Neuronal stem cell (in vitro differentiated cells): ENCODE measurements around the gene SGSM1.
A peak's percentile ranks its signal among the peaks of the same experiment; 100 is the strongest.

Experiments used
- DNase-seq: peaks from one replicate; pipeline ENCODE4 v3.0.0-alpha.2; 2013; ENCODE audit warnings: low spot score
- H2AFZ ChIP-seq: one replicate; pipeline ENCODE4 v1.6.1; 2013; ENCODE audit warnings: mild to moderate bottlenecking, low read length, inconsistent platforms
- H2AK5ac ChIP-seq: 2 replicates; pipeline ENCODE4 v1.6.1; 2013; ENCODE audit warnings: low read depth, mild to moderate bottlenecking, inconsistent platforms, low read length, moderate library complexity, mixed read lengths
- H2BK120ac ChIP-seq: 2 replicates; pipeline ENCODE4 v1.6.1; 2013; ENCODE audit warnings: low read depth, mild to moderate bottlenecking, inconsistent platforms, low read length, moderate library complexity, mixed read lengths
- H2BK12ac ChIP-seq: one replicate; pipeline ENCODE4 v1.6.1; 2013; ENCODE audit warnings: low read length, inconsistent platforms
- H2BK15ac ChIP-seq: 2 replicates; pipeline ENCODE4 v1.6.1; 2013; ENCODE audit warnings: mild to moderate bottlenecking, low read length, inconsistent platforms, mixed read lengths
- H2BK5ac ChIP-seq: one replicate; pipeline ENCODE4 v1.6.1; 2013; ENCODE audit warnings: inconsistent platforms, mild to moderate bottlenecking, low read length, moderate library complexity
- H3K14ac ChIP-seq: one replicate; pipeline ENCODE4 v1.6.1; 2013; ENCODE audit warnings: low read length, inconsistent platforms
- H3K18ac ChIP-seq: 2 replicates; pipeline ENCODE4 v1.6.1; 2013; ENCODE audit warnings: low read length, inconsistent platforms
- H3K23ac ChIP-seq: 2 replicates; pipeline ENCODE4 v1.6.1; 2013; ENCODE audit warnings: low read depth, mild to moderate bottlenecking, mixed read lengths, low read length, inconsistent platforms; ENCODE audit not compliant: poor library complexity
- H3K27ac ChIP-seq: replicated peaks from 3 replicates; pipeline ENCODE4 v1.5.1; 2013; ENCODE audit warnings: low read length, inconsistent platforms
- H3K27me3 ChIP-seq, 3 experiments: 2 replicates each; pipeline ENCODE4 v1.6.1; 2013; ENCODE audit warnings: low read length in 3 of 3, mild to moderate bottlenecking in 2 of 3, inconsistent platforms in 1 of 3, low read depth in 1 of 3, mixed read lengths in 1 of 3, moderate library complexity in 1 of 3; ENCODE audit not compliant: control insufficient read depth in 3 of 3, insufficient read depth in 3 of 3
- H3K36me3 ChIP-seq, 2 donors: replicated peaks in 1 of 2; 2 replicates each; pipeline ENCODE4 v1.6.1; 2013; ENCODE audit warnings: low read length in 2 of 2; ENCODE audit not compliant: control insufficient read depth in 2 of 2, insufficient read depth in 2 of 2
- H3K4ac ChIP-seq: 2 replicates; pipeline ENCODE4 v1.6.1; 2013; ENCODE audit warnings: inconsistent platforms, mild to moderate bottlenecking, low read length, moderate library complexity
- H3K4me1 ChIP-seq, 2 donors: 1 replicate in 1 of 2; 2 replicates in 1 of 2; pipeline ENCODE4 v1.6.1; 2013; ENCODE audit warnings: low read length in 2 of 2, low read depth in 1 of 2; ENCODE audit not compliant: control insufficient read depth in 2 of 2, insufficient read depth in 1 of 2
- H3K4me2 ChIP-seq: one replicate; pipeline ENCODE4 v1.6.1; 2013; ENCODE audit warnings: mild to moderate bottlenecking, low read length, inconsistent platforms; ENCODE audit not compliant: insufficient read depth, poor library complexity, severe bottlenecking
- H3K4me3 ChIP-seq, 2 donors: 2 replicates each; pipeline ENCODE4 v1.5.1; 2013; ENCODE audit warnings: low read length in 2 of 2, mild to moderate bottlenecking in 2 of 2, inconsistent platforms in 1 of 2, moderate library complexity in 1 of 2
- H3K79me1 ChIP-seq: one replicate; pipeline ENCODE4 v1.6.1; 2013; ENCODE audit warnings: low read depth, mild to moderate bottlenecking, inconsistent platforms, low read length, moderate library complexity
- H3K9ac ChIP-seq: one replicate; pipeline ENCODE4 v1.6.1; 2013; ENCODE audit warnings: mild to moderate bottlenecking, low read depth, low read length, inconsistent platforms; ENCODE audit not compliant: poor library complexity
- H3K9me3 ChIP-seq, 2 donors: replicated peaks in 1 of 2; 2 replicates each; pipeline versions ENCODE3 to v1.6.1; 2013; ENCODE audit warnings: low read length in 2 of 2, mild to moderate bottlenecking in 2 of 2, inconsistent platforms in 1 of 2, low read depth in 1 of 2, mixed read lengths in 1 of 2, moderate library complexity in 1 of 2; ENCODE audit not compliant: control insufficient read depth in 2 of 2, insufficient read depth in 1 of 2
- H4K8ac ChIP-seq: one replicate; pipeline ENCODE4 v1.6.1; 2013; ENCODE audit warnings: low read depth, mild to moderate bottlenecking, inconsistent platforms, low read length, moderate library complexity
- H4K91ac ChIP-seq: one replicate; pipeline ENCODE4 v1.6.1; 2013; ENCODE audit warnings: low read length, low read depth, mild to moderate bottlenecking, inconsistent platforms; ENCODE audit not compliant: poor library complexity
- WGBS, 2 donors: extraction: QIAGEN DNeasy Blood & Tissue Kit; methylation state at CpG; one replicate each; pipeline ENCODE4 v1.1.7; 2013; ENCODE audit warnings: missing lambda C conversion rate in 2 of 2, mixed read lengths in 1 of 2; ENCODE audit not compliant: insufficient read length in 2 of 2, insufficient replicate concordance in 1 of 2; ENCODE audit errors: extremely low coverage in 2 of 2; 5-methylcytosine and 5-hydroxymethylcytosine counted together

Gene SGSM1

GRCh38 chr22:24962094-24962493 lies 156.1 kb downstream of the SGSM1 start:
- no peaks in the 10 kb centered on the region for H3K27me3 ChIP-seq
- H3K9me3 ChIP-seq, result no peaks in the 10 kb centered on the region
- no peak overlapping the region for H4K91ac ChIP-seq
- no peak overlapping the region for H3K27ac ChIP-seq
- no peak overlapping the region for H2BK5ac ChIP-seq
- peaks cover 8% of the 10 kb centered on the region for H3K79me1 ChIP-seq
- no peak overlapping the region for H3K14ac ChIP-seq
- no peak overlapping the region for H3K4me3 ChIP-seq
- peaks cover 0 to 2% of the 10 kb centered on the region in 2 donors for H3K4me1 ChIP-seq
- WGBS, 2 donors, result no CpG with 5 or more reads among the region's 8 CpGs
- peaks cover 2 to 5% of the 10 kb centered on the region in 2 donors for H3K36me3 ChIP-seq
- no peak overlapping the region for H3K23ac ChIP-seq
- H3K9ac ChIP-seq, result no peak overlapping the region
- H2BK15ac ChIP-seq, result no peak overlapping the region
- H3K4ac ChIP-seq, result no peak overlapping the region
- H2AFZ ChIP-seq, result no peak overlapping the region
- no peak overlapping the region for H2AK5ac ChIP-seq
- no peak for DNase-seq
- no peak overlapping the region for H3K4me2 ChIP-seq
- no peak overlapping the region for H4K8ac ChIP-seq
- no peak overlapping the region for H2BK120ac ChIP-seq
- H3K18ac ChIP-seq, result no peak overlapping the region
- no peak overlapping the region for H2BK12ac ChIP-seq

GRCh38 chr22:24962835-24963234 lies 156.8 kb downstream of the SGSM1 start:
- no CpG with 5 or more reads among the region's 11 CpGs for WGBS, 2 donors
- no peak overlapping the region for H3K4me2 ChIP-seq

GRCh38 chr22:24964441-24964840 lies 158.4 kb downstream of the SGSM1 start:
- no peak overlapping the region for H4K91ac ChIP-seq
- H3K4me1 ChIP-seq, result peaks cover 1 to 4% of the 10 kb centered on the region in 2 donors
- H3K4me3 ChIP-seq, result no peak overlapping the region
- no peak for DNase-seq
- H2BK12ac ChIP-seq, result no peak overlapping the region
- H3K23ac ChIP-seq, result no peak overlapping the region
- no peak overlapping the region for H3K4me2 ChIP-seq
- no peak overlapping the region for H2AFZ ChIP-seq
- WGBS, 2 donors, result no CpG with 5 or more reads among the region's 3 CpGs
- H2BK120ac ChIP-seq, result no peak overlapping the region
- peaks cover 2 to 5% of the 10 kb centered on the region in 2 donors for H3K36me3 ChIP-seq
- no peak overlapping the region for H2BK5ac ChIP-seq
- no peak overlapping the region for H3K14ac ChIP-seq
- H4K8ac ChIP-seq, result no peak overlapping the region
- H2AK5ac ChIP-seq, result no peak overlapping the region
- no peak overlapping the region for H3K9ac ChIP-seq
- H3K4ac ChIP-seq, result no peak overlapping the region
- no peak overlapping the region for H3K27ac ChIP-seq
- H3K27me3 ChIP-seq, result no peaks in the 10 kb centered on the region
- H3K79me1 ChIP-seq, result peaks cover 7% of the 10 kb centered on the region
- H2BK15ac ChIP-seq, result no peak overlapping the region
- H3K18ac ChIP-seq, result no peak overlapping the region
- no peaks in the 10 kb centered on the region for H3K9me3 ChIP-seq

More at GRCh38 chr22:24962835-24963234, 156.8 kb downstream of the SGSM1 start:
- no peak overlapping the region for H2BK5ac ChIP-seq
- H3K9ac ChIP-seq, result peak overlapping the region; percentile 24
- H3K14ac ChIP-seq, result no peak overlapping the region
- no peak overlapping the region for H3K27ac ChIP-seq
- H3K9me3 ChIP-seq, result no peaks in the 10 kb centered on the region
- no peak overlapping the region for H3K18ac ChIP-seq
- peaks cover 2 to 5% of the 10 kb centered on the region in 2 donors for H3K36me3 ChIP-seq
- H2BK15ac ChIP-seq, result no peak overlapping the region
- DNase-seq, result no peak
- H3K27me3 ChIP-seq, result no peaks in the 10 kb centered on the region
- peak overlapping the region; percentile 1 for H2AK5ac ChIP-seq
- H2BK12ac ChIP-seq, result no peak overlapping the region
- H4K91ac ChIP-seq, result no peak overlapping the region
- H2AFZ ChIP-seq, result no peak overlapping the region
- H3K79me1 ChIP-seq, result peaks cover 7% of the 10 kb centered on the region
- no peak overlapping the region for H3K4ac ChIP-seq
- no peak overlapping the region for H2BK120ac ChIP-seq
- H3K4me3 ChIP-seq, result no peak overlapping the region
- no peak overlapping the region for H3K23ac ChIP-seq
- H4K8ac ChIP-seq, result no peak overlapping the region
- H3K4me1 ChIP-seq, result peaks cover 0 to 2% of the 10 kb centered on the region in 2 donors

GRCh38 chr22:24965822-24966626 lies 160.0 kb downstream of the SGSM1 start:
- Histone ChIP-seq H3K14ac (no peak overlapping the region), H3K4me3 (peak overlapping the region in 1 of 2 donors; percentile 43), H2BK15ac (no peak overlapping the region), H3K36me3 (peaks cover 2 to 5% of the 10 kb centered on the region in 2 donors), H3K18ac (peak overlapping the region; percentile 73), H3K79me1 (peaks cover 7% of the 10 kb centered on the region), H3K4me2 (no peak overlapping the region), H3K4ac (no peak overlapping the region), H2AK5ac (peak overlapping the region; percentile 47), H2BK120ac (no peak overlapping the region), H3K9me3 (no peaks in the 10 kb centered on the region), H2AFZ (no peak overlapping the region), H4K8ac (no peak overlapping the region), H2BK5ac (no peak overlapping the region), H3K4me1 (peaks cover 9 to 11% of the 10 kb centered on the region in 2 donors), H4K91ac (no peak overlapping the region), H3K27ac (no peak overlapping the region), H3K23ac (no peak overlapping the region), H3K9ac (no peak overlapping the region), H3K27me3 (no peaks in the 10 kb centered on the region), H2BK12ac (no peak overlapping the region)
- DNase-seq, result no peak
- WGBS, 2 donors, result no CpG with 5 or more reads among the region's 9 CpGs
